Measurements from ENCODE around the gene ARID5B.

GRCh38 chr10:61887772-61888171 lies 13.7 kb upstream of the ARID5B start:
- TF ChIP-seq CTCF (IDR thresholded peaks at IDR 0.05; ENCODE audit: borderline replicate concordance, extremely low read depth, low read length, poor library complexity, severe bottlenecking) = no peak
- TF ChIP-seq EZH2 (IDR thresholded peaks at IDR 0.05; ENCODE audit: borderline replicate concordance, low read depth, low read length, severe bottlenecking) = no peak
